ENCODE data around the gene ABHD3.
A peak's percentile ranks its signal among the peaks of the same experiment; 100 is the strongest.
"Not testable (repeated sequence)": the region's sequence is repeated elsewhere in the genome, so short reads cannot be mapped to it uniquely, and the experiment has no call there.

The ABHD3 gene

GRCh38 chr18:21704603-21705364, at the start of gene ABHD3:
TSS of gene ABHD3 (minus strand) at chr18:21704774. CDS start at chr18:21704665, 109 bp downstream.
- DNase-seq (ENCODE audit: low read depth in 2 of 2): peak; percentile 86 to 89

- no peak for DNase-seq (ENCODE audit: low read depth in 2 of 2)
Observed at GRCh38 chr18:21747764-21748693, 43.5 kb upstream of the ABHD3 start.

GRCh38 chr18:21747268-21747667, 42.7 kb upstream of the ABHD3 start:
- DNase-seq (ENCODE audit: low read depth in 2 of 2): no peak

GRCh38 chr18:21745231-21745630, 40.7 kb upstream of the ABHD3 start:
- no peak for DNase-seq (ENCODE audit: low read depth in 2 of 2)

GRCh38 chr18:21743166-21743832, 38.7 kb upstream of the ABHD3 start:
- DNase-seq (ENCODE audit: low read depth in 2 of 2): no peak

- DNase-seq (ENCODE audit: low read depth in 2 of 2): no peak
Observed at GRCh38 chr18:21742315-21742687, 37.7 kb upstream of the ABHD3 start.

- peak; percentile 7 to 13 for DNase-seq (ENCODE audit: low read depth in 2 of 2)
Observed at GRCh38 chr18:21741562-21742314, 37.2 kb upstream of the ABHD3 start.

GRCh38 chr18:21741312-21741561, 36.7 kb upstream of the ABHD3 start:
- no peak for DNase-seq (ENCODE audit: low read depth in 2 of 2)

GRCh38 chr18:21740538-21741311, 36.2 kb upstream of the ABHD3 start, which contains the start of gene MIB1:
TSS of gene MIB1 (plus strand) at chr18:21740792. CDS start at chr18:21741584, 792 bp downstream.
- DNase-seq (ENCODE audit: low read depth in 2 of 2): peak; percentile 98 to 99

- no peak for DNase-seq (ENCODE audit: low read depth in 2 of 2)
Observed at GRCh38 chr18:21739604-21740537, 35.3 kb upstream of the ABHD3 start.

- not testable (repeated sequence) for DNase-seq (ENCODE audit: low read depth in 2 of 2)
Observed at GRCh38 chr18:21736926-21737325, 32.4 kb upstream of the ABHD3 start.

- no peak for DNase-seq (ENCODE audit: low read depth in 2 of 2)
Observed at GRCh38 chr18:21735452-21736015, 31.0 kb upstream of the ABHD3 start.

- DNase-seq (ENCODE audit: low read depth in 2 of 2): no peak
Observed at GRCh38 chr18:21733011-21733410, 28.4 kb upstream of the ABHD3 start.

- DNase-seq (ENCODE audit: low read depth in 2 of 2): no peak
Observed at GRCh38 chr18:21727702-21728101, 23.1 kb upstream of the ABHD3 start.

- DNase-seq (ENCODE audit: low read depth in 2 of 2): no peak
Observed at GRCh38 chr18:21725201-21725600, 20.6 kb upstream of the ABHD3 start.

- DNase-seq (ENCODE audit: low read depth in 2 of 2): no peak
Observed at GRCh38 chr18:21722687-21723086, 18.1 kb upstream of the ABHD3 start.

GRCh38 chr18:21714474-21714873, 9.9 kb upstream of the ABHD3 start:
- DNase-seq (ENCODE audit: low read depth in 2 of 2): no peak

- not testable (repeated sequence) for DNase-seq (ENCODE audit: low read depth in 2 of 2)
Observed at GRCh38 chr18:21707130-21707529, 2.6 kb upstream of the ABHD3 start.

GRCh38 chr18:21706386-21706865, 1.9 kb upstream of the ABHD3 start:
- DNase-seq (ENCODE audit: low read depth in 2 of 2): no peak
